Activated CD8-positive, alpha-beta T cell treated with anti-CD3 and anti-CD28 coated beads for 36 hours (primary cell): Measurements from ENCODE around the gene TOM1L1. TPM values are rescaled to one million over a fixed set of nuclear protein-coding genes. Genes with fewer than 3 reads are reported as not detected.

Experiments
- ATAC-seq: fragments of 200-7000 bp; cut with Tn5 transposase; one replicate; pipeline ENCODE4 v1.10.0; 2021; ENCODE audit warnings: mild to moderate bottlenecking, moderate library complexity
- CTCF ChIA-PET: fragments of 350-600 bp; sonication (Branson Sonifier 250); formaldehyde crosslinking; loops from one replicate; lab custom pipeline; 2021; ENCODE audit warnings: antibody characterized with exemption; lab: Charles Lee
- POLR2A ChIA-PET: fragments of 350-600 bp; sonication (Branson Sonifier 250); formaldehyde crosslinking; loops from one replicate; lab custom pipeline; 2021; ENCODE audit warnings: antibody characterized with exemption; lab: Charles Lee
- DNase-seq: peaks from one replicate; pipeline ENCODE4 v3.0.0-alpha.2; 2020
- H3K27ac Mint-ChIP-seq: one replicate; pipeline ENCODE4 v1.8.0; 2021; ENCODE audit warnings: mild to moderate bottlenecking, mixed read lengths
- H3K27me3 Mint-ChIP-seq: one replicate; pipeline ENCODE4 v1.8.0; 2021; ENCODE audit warnings: mixed read lengths
- H3K36me3 Mint-ChIP-seq: one replicate; pipeline ENCODE4 v1.8.0; 2021; ENCODE audit warnings: low read depth, mixed read lengths
- H3K4me1 Mint-ChIP-seq: one replicate; pipeline ENCODE4 v1.8.0; 2021; ENCODE audit warnings: low read depth, mixed read lengths
- H3K4me3 Mint-ChIP-seq: one replicate; pipeline ENCODE4 v1.8.0; 2021; ENCODE audit warnings: mild to moderate bottlenecking, moderate library complexity, mixed read lengths
- H3K9me3 Mint-ChIP-seq: one replicate; pipeline ENCODE4 v1.8.0; 2021; ENCODE audit warnings: mixed read lengths
- intact Hi-C: fragments of 100-400 bp; cut with micrococcal nuclease; formaldehyde crosslinking; loops from one replicate; pipeline ENCODE4 v1.10.0; 2022
- total RNA-seq, 2 experiments: library from RNA; stranded (reverse); gene quantifications; one replicate each; pipeline ENCODE4 v1.2.3, GENCODE V29; 2021
- TF ChIP-seq, protein P1 (sequence below): fragments of 200-600 bp; IDR thresholded peaks from one replicate; pipeline ENCODE4 v1.8.0; 2022; ENCODE audit warnings: antibody characterized with exemption, mild to moderate bottlenecking

Gene TOM1L1
- total RNA-seq, 2 experiments from 2014 or later, result not detected

DNA sequence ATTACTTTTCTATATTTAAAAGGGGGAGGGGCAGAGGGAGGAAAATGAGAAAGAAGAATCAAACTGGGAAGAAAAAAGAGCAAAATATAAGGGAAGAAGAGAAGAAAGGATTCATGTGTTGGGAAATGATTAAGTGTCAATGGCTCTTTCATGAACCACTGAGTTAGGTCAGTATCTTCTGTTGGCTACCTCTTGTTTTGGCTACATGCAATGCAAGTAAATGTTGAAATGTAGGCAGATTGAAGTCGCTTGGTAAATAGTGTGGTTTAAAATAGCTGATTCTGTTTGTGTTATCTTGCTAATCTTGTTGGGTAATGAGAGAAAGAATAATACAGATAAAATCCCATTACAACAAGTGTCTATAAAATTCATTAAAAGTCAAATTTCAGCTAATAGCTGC is 40.6 kb downstream of the TOM1L1 start:
- TF ChIP-seq, protein P1, sequence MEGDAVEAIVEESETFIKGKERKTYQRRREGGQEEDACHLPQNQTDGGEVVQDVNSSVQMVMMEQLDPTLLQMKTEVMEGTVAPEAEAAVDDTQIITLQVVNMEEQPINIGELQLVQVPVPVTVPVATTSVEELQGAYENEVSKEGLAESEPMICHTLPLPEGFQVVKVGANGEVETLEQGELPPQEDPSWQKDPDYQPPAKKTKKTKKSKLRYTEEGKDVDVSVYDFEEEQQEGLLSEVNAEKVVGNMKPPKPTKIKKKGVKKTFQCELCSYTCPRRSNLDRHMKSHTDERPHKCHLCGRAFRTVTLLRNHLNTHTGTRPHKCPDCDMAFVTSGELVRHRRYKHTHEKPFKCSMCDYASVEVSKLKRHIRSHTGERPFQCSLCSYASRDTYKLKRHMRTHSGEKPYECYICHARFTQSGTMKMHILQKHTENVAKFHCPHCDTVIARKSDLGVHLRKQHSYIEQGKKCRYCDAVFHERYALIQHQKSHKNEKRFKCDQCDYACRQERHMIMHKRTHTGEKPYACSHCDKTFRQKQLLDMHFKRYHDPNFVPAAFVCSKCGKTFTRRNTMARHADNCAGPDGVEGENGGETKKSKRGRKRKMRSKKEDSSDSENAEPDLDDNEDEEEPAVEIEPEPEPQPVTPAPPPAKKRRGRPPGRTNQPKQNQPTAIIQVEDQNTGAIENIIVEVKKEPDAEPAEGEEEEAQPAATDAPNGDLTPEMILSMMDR, result no peak
- ChIA-PET CTCF (no interaction called here), POLR2A (no interaction called here)
- Mint-ChIP-seq H3K4me1 (peaks cover 3% of the 10 kb centered on the region), H3K27ac (no peak overlapping the region), H3K27me3 (peaks cover 4% of the 10 kb centered on the region), H3K4me3 (no peak overlapping the region), H3K9me3 (no peaks in the 10 kb centered on the region), H3K36me3 (no peaks in the 10 kb centered on the region)
- DNase-seq, result no peak
- intact Hi-C loops, result no loop called here
- no peak for ATAC-seq

DNA sequence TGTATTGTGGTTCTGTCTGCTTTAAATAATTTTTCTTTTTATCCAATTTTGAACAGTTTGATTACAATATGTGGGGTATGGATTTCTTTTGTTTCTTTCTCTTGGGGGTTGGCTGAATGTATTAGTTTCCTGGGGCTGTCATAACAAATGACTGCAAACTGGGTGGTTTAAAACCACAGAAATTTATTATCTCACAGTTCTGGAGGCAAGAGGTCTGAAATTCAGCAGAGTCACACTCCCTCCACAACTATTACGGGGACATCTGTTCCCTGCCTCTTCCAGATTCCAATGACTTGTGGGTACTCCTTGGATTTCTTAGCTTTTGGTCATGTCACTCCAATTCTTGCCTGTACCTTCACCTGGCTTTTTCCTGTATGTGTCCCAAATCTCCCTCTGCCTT is 44.1 kb downstream of the TOM1L1 start:
- TF ChIP-seq, protein P1, result no peak
- H3K27ac Mint-ChIP-seq, result no peak overlapping the region
- no peaks in the 10 kb centered on the region for H3K36me3 Mint-ChIP-seq
- peaks cover 14% of the 10 kb centered on the region for H3K27me3 Mint-ChIP-seq
- ChIA-PET CTCF (interaction anchor here (0.9 kb wide), 1 partner anchor 35 kb away, joined by 3 read pairs; no protein-coding TSS in a partner anchor), POLR2A (no interaction called here)
- no peak for DNase-seq
- intact Hi-C loops, result no loop called here
- no peaks in the 10 kb centered on the region for H3K9me3 Mint-ChIP-seq
- H3K4me3 Mint-ChIP-seq, result no peak overlapping the region
- ATAC-seq, result no peak
- peaks cover 7% of the 10 kb centered on the region for H3K4me1 Mint-ChIP-seq

DNA sequence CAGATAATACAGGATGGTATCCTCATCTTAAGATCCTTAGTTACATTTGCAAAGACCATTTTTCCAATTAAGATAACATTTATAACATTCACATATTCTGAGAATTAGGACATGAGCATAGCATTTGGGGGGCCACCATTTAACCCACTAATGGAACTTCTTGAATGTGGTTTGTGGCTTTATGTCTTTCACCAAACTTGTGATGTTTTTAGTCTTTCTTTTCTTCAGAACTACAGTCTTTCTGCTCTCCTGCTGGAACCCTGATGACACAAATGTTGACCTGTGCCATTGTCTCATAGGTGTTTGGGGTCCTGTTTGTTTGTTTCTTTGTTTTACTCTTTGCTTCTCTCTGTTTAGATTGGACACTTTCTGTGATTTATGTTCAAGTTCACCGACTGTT is 44.6 kb downstream of the TOM1L1 start:
- no peak overlapping the region for H3K4me3 Mint-ChIP-seq
- peaks cover 14% of the 10 kb centered on the region for H3K27me3 Mint-ChIP-seq
- no peaks in the 10 kb centered on the region for H3K9me3 Mint-ChIP-seq
- no peak for ATAC-seq
- peaks cover 7% of the 10 kb centered on the region for H3K4me1 Mint-ChIP-seq
- intact Hi-C loops, result no loop called here
- TF ChIP-seq, protein P1, result no peak
- H3K36me3 Mint-ChIP-seq, result no peaks in the 10 kb centered on the region
- CTCF ChIA-PET, result interaction anchor here (0.9 kb wide), 1 partner anchor 35 kb away, joined by 3 read pairs; no protein-coding TSS in a partner anchor
- no peak overlapping the region for H3K27ac Mint-ChIP-seq
- POLR2A ChIA-PET, result no interaction called here
- DNase-seq, result no peak

DNA sequence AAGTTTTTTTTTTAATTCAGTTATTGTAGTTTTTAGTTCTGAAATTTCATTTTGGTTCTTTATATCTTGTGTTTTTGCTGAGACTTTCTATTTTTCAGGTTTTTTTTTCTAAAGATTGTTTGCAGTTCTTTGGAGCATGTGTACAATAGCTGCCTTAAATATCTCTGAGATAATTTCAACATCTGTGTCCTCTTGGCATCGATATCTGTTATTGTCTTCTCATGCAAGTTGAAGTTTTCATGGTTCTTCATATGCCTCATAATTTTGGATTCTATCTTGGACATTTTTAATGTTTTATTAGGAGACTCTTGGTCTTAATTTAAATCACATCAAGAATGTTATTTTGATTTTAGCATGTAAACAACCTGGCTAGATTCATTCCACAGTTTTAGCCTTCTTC is 45.0 kb downstream of the TOM1L1 start:
- no peak for DNase-seq
- ATAC-seq, result no peak
- no peaks in the 10 kb centered on the region for H3K9me3 Mint-ChIP-seq
- peaks cover 7% of the 10 kb centered on the region for H3K4me1 Mint-ChIP-seq
- ChIA-PET POLR2A (no interaction called here), CTCF (interaction anchor here (0.9 kb wide), 1 partner anchor 34 kb away, joined by 3 read pairs; no protein-coding TSS in a partner anchor)
- peaks cover 14% of the 10 kb centered on the region for H3K27me3 Mint-ChIP-seq
- TF ChIP-seq, protein P1, result no peak
- no peaks in the 10 kb centered on the region for H3K36me3 Mint-ChIP-seq
- no peak overlapping the region for H3K27ac Mint-ChIP-seq
- H3K4me3 Mint-ChIP-seq, result no peak overlapping the region
- intact Hi-C loops, result no loop called here

DNA sequence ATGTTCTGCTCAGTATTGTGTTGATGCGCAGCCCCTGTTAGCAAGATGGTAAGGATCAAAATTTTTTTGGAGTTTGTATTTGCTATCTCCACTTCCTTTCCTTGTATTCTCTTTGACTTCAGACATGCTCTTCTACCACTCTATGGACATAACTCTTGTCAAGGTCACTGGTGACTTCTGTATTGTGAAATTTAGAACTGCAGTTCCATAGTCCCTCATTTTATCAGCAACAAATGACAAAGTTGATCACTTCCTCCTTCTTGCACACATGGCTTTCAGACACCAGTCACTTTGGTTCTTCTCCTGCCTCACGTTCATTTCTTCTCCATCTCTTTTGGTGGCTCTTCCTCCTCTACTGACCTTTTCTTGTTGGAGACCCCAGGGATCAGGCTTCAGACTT is 46.7 kb downstream of the TOM1L1 start:
- Mint-ChIP-seq H3K27ac (no peak overlapping the region), H3K9me3 (no peaks in the 10 kb centered on the region), H3K4me3 (no peak overlapping the region), H3K36me3 (no peaks in the 10 kb centered on the region), H3K4me1 (peaks cover 7% of the 10 kb centered on the region), H3K27me3 (peaks cover 14% of the 10 kb centered on the region)
- intact Hi-C loops, result no loop called here
- no peak for DNase-seq
- POLR2A ChIA-PET, result no interaction called here
- no peak for ATAC-seq
- TF ChIP-seq, protein P1, result no peak
- CTCF ChIA-PET, result no interaction called here
